GM21367 (cell line): ENCODE results near the gene CHMP6.

Experiments
- ATAC-seq: cut with Tn5 transposase; IDR thresholded peaks from one replicate; pipeline ENCODE4 v1.9.1; 2021; ENCODE audit not compliant: unreplicated experiment

Gene CHMP6

GRCh38 chr17:81040791-81041337, 49.2 kb downstream of the CHMP6 start:
- no peak for ATAC-seq

GRCh38 chr17:81042606-81043005, 51.0 kb downstream of the CHMP6 start:
- no peak for ATAC-seq

- no peak for ATAC-seq
These were observed 51.7 kb downstream of the CHMP6 start for GRCh38 chr17:81043319-81043724.

- no peak for ATAC-seq
These were observed 52.2 kb downstream of the CHMP6 start for GRCh38 chr17:81043725-81044427.

- ATAC-seq: no peak
These were observed 52.8 kb downstream of the CHMP6 start for GRCh38 chr17:81044428-81044763.

GRCh38 chr17:81044764-81045589, 53.3 kb downstream of the CHMP6 start:
- ATAC-seq: no peak

GRCh38 chr17:81045590-81046095, 54.0 kb downstream of the CHMP6 start:
- no peak for ATAC-seq

GRCh38 chr17:81046132-81046769, 54.6 kb downstream of the CHMP6 start:
- no peak for ATAC-seq

GRCh38 chr17:81046770-81047359, 55.2 kb downstream of the CHMP6 start:
- no peak for ATAC-seq

- no peak for ATAC-seq
These were observed 57.3 kb downstream of the CHMP6 start for GRCh38 chr17:81048827-81049371.

- ATAC-seq: no peak
These were observed 57.8 kb downstream of the CHMP6 start for GRCh38 chr17:81049372-81049911.
